ENCODE measurements around the gene BOD1L1.

The BOD1L1 gene

GRCh38 chr4:13555325-13555724 lies 72.2 kb downstream of the BOD1L1 start:
- no peak for DNase-seq

- no peak for DNase-seq
These were observed 74.4 kb downstream of the BOD1L1 start for GRCh38 chr4:13553081-13553480.

GRCh38 chr4:13548984-13549546 lies 78.5 kb downstream of the BOD1L1 start:
- peak; percentile 73 to 80 for DNase-seq

- no peak for DNase-seq
These were observed 79.2 kb downstream of the BOD1L1 start for GRCh38 chr4:13548059-13548983.

- peak; percentile 35 to 45 for DNase-seq
These were observed 80.0 kb downstream of the BOD1L1 start for GRCh38 chr4:13547485-13548041.

- no peak for DNase-seq
These were observed 80.5 kb downstream of the BOD1L1 start for GRCh38 chr4:13546941-13547484.

- no peak for DNase-seq
These were observed 81.2 kb downstream of the BOD1L1 start for GRCh38 chr4:13546142-13546940.

GRCh38 chr4:13545394-13545808 lies 82.1 kb downstream of the BOD1L1 start:
- DNase-seq, result no peak

- DNase-seq, result peak in 1 of 2 donors; percentile 27
These were observed 82.7 kb downstream of the BOD1L1 start for GRCh38 chr4:13544606-13545393.

GRCh38 chr4:13543839-13544605 lies 83.5 kb downstream of the BOD1L1 start, which contains the start of gene NKX3-2:
TSS of gene NKX3-2 (minus strand) at chr4:13544508. CDS start at chr4:13544414, 94 bp downstream.
- no peak for DNase-seq

GRCh38 chr4:13543032-13543838 lies 84.3 kb downstream of the BOD1L1 start:
- no peak for DNase-seq

- DNase-seq, result no peak
These were observed 84.9 kb downstream of the BOD1L1 start for GRCh38 chr4:13542577-13543031.

GRCh38 chr4:13541720-13542576 lies 85.6 kb downstream of the BOD1L1 start:
- DNase-seq, result peak in 1 of 2 donors; percentile 36

GRCh38 chr4:13541176-13541604 lies 86.3 kb downstream of the BOD1L1 start:
- DNase-seq, result no peak

GRCh38 chr4:13540446-13541175 lies 86.9 kb downstream of the BOD1L1 start:
- DNase-seq, result no peak

GRCh38 chr4:13539619-13540445 lies 87.7 kb downstream of the BOD1L1 start:
- DNase-seq, result no peak

GRCh38 chr4:13539047-13539618 lies 88.4 kb downstream of the BOD1L1 start:
- DNase-seq, result no peak

Data from CD4-positive, alpha-beta T cell treated with Interferon alpha-2 for 1 hour (primary cell).